ENCODE measurements around the gene EHBP1L1. TPM values are rescaled to one million over a fixed set of nuclear protein-coding genes. Genes with fewer than 3 reads are reported as not detected.

Gene EHBP1L1
- total and polyA plus RNA-seq, 5 experiments from 2014 or later = 10.8 to 108 (median 19.8) TPM

DNA sequence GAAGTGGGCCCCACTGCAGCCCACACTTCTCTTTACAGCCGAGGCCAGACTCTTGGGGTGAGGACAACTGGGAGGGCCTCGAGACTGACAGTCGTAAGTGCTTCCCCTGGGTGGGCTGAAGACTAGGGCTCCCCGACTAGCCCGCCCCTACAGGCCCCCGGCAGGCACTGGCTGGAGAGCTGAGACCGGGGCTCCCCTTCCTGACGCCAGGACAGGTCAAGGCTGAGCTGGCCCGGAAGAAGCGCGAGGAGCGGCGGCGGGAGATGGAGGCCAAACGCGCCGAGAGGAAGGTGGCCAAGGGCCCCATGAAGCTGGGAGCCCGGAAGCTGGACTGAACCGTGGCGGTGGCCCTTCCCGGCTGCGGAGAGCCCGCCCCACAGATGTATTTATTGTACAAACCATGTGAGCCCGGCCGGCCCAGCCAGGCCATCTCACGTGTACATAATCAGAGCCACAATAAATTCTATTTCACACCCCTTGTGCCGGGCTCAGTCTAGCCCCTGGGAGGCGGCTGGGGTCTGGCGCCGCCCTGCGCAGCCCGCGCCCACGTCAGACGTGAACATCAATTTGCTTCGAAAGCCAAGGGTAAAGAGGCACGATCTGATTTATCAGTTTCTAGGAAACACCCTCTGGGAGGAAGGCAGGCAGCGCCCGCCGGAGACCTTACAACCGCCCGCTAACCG is 37.5 kb upstream of the EHBP1L1 start:
- Mint-ChIP-seq H3K36me3 (peaks cover 0 to 23% (median 0%) of the 10 kb centered on the region in 3 donors), H3K27me3 (no peaks in the 10 kb centered on the region), H3K9me3 (no peaks in the 10 kb centered on the region), H3K27ac (peak overlapping the region in 2 of 10 donors; percentile 28 to 75), H3K4me1 (peaks cover 14 to 27% (median 21%) of the 10 kb centered on the region in 4 donors), H3K4me3 (peak overlapping the region in 7 of 10 donors; percentile 4 to 51 (median 32))
- no peak for DNase-seq
- no peak for ATAC-seq
- POLR2A ChIA-PET = interaction anchor here (0.6 to 12.3 kb wide), 11 partner anchors 9 to 333 kb away, joined by 3 to 149 read pairs (median 9); partner anchors contain the start of genes KCNK7, MALAT1, MAP3K11 and PCNX3

DNA sequence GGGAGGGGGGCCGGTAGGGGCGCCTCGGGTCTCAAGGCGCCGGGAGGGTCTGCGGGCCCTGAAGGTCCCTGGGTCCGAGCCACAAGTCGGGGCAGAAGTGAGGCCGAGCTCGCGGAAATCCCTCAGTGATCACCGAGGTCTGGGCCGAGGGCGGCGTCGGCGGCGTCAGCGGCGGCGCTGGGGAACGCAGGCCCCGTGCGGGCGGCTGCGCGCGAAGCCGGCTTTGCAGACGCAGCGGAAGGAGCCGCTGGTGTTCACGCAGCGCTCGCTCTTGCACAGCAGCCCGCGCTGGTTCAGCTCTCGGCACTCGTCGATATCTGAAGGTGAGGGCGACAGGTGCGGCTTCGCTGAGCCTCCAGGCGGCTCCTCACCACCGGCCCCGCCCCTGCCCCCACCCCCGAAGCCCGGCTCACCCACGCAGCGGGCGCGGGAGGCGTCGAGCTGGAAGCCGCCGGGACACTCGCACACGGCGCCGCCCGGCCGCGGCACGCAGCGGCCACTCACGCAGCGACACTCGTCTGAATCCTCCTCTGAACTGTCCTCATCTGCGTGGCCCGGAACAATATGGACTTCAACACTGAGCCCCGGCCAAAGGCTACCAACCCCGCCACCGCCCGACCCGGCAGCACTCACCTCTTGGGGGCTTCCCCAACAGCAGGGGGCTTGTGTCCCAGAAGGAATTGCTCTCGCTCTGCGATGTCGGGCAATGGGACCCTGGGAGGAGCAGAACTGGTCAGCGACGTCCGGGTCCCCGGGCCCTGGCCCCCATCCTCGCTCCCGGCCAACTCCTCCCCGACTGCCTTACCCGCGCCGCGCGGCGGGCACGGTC is 36.7 kb upstream of the EHBP1L1 start:
- POLR2A ChIA-PET = interaction anchor here (0.5 to 12.3 kb wide), 20 partner anchors 8 to 428 kb away, joined by 3 to 260 read pairs (median 7); partner anchors contain the start of genes EHBP1L1, FAM89B, KCNK7 and LTBP3
- Mint-ChIP-seq H3K4me3 (peak overlapping the region in 3 of 10 donors; percentile 10 to 79 (median 28)), H3K27ac (peak overlapping the region in 2 of 10 donors; percentile 18 to 59), H3K9me3 (no peaks in the 10 kb centered on the region), H3K4me1 (peaks cover 15 to 31% (median 22%) of the 10 kb centered on the region in 4 donors), H3K36me3 (peaks cover 0 to 23% (median 0%) of the 10 kb centered on the region in 3 donors), H3K27me3 (no peaks in the 10 kb centered on the region)
- ATAC-seq (no peak), DNase-seq (no peak)

DNA sequence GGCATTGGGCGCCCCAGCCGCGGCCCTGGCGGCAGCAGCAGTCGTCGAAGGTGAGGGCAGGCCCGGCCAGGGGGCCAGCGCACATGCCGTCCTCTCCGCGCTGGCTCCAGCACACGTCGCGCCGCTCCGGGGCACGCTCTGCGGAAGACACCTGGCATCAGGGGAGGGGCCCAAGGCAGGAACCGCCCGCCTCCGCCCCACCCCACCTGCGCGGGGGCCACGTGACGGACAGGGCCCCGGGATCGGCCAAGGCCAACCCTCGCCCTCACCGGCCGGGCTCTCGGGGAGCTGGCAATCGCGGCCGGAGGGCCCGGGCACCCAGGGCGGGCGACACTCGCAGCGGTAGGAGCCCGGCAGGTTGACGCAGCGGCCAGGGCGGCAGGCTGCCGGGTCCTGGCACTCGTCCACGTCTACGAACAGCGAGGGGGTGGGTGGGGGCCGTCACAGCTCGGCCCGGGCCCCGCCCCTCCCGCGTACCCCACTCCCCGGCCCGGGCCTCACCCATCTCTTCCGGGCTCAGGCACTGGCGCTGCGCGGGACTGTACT is 36.0 kb upstream of the EHBP1L1 start:
- peak in 1 of 10 donors; percentile 82 for DNase-seq
- peak; percentile 74 to 77 for ATAC-seq
- H3K4me3 Mint-ChIP-seq = peak overlapping the region; percentile 77 to 90 (median 85)
- peaks cover 13 to 34% (median 25%) of the 10 kb centered on the region in 4 donors for H3K4me1 Mint-ChIP-seq
- peak overlapping the region in 8 of 10 donors; percentile 65 to 96 (median 88) for H3K27ac Mint-ChIP-seq
- POLR2A ChIA-PET = interaction anchor here (0.5 to 12.3 kb wide), 23 partner anchors 9 to 499 kb away, joined by 3 to 260 read pairs (median 5); partner anchors contain the start of genes BANF1, EHBP1L1, FAM89B and KCNK7
- no peaks in the 10 kb centered on the region for H3K9me3 Mint-ChIP-seq
- peaks cover 0 to 19% (median 0%) of the 10 kb centered on the region in 3 donors for H3K36me3 Mint-ChIP-seq
- H3K27me3 Mint-ChIP-seq = no peaks in the 10 kb centered on the region

DNA sequence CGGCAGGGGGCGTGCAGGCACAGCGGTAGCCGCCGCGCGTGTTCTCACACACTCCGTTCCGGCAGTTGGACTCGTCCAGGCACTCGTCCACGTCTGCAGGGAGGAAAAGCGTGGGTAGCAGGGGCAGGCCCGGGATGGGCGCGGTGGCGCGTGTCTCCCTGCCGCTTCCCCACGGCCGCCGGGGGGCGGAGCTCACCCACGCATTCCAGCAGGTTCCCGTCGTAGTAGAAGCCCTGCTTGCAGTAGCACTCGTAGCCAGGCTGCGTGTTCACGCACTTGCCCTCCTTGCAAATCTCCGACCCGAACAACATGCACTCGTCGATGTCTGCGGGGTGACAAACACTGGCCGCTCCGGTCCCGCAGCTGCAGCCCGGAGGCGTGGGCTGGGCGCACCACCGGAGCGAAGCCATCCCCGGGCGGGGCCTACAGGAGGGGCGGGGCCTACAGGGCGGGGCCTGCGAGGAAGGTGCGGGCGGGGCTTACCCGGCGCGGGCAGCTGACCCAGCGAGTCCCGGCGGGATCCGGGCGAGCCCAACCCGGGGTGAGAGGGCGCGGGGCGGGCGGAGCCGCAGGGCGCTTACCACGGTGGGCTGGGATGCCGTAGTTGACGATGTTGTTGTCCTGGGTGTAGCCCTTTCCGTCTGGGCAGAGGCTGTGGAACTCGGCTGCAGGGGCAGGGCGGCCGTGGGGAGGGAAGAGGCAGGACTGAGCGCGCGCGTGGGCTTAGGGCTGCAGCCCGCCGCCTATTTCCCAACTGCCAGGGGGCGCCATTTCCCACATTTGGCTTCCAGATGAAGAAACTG is 35.4 kb upstream of the EHBP1L1 start:
- peak; percentile 79 to 99 (median 86) for DNase-seq
- Mint-ChIP-seq H3K4me3 (peak overlapping the region; percentile 77 to 90 (median 85)), H3K4me1 (peaks cover 15 to 41% (median 31%) of the 10 kb centered on the region in 4 donors), H3K9me3 (no peaks in the 10 kb centered on the region), H3K27me3 (no peaks in the 10 kb centered on the region), H3K27ac (peak overlapping the region; percentile 80 to 96 (median 86)), H3K36me3 (peaks cover 0 to 24% (median 0%) of the 10 kb centered on the region in 3 donors)
- POLR2A ChIA-PET = interaction anchor here (0.5 to 12.3 kb wide), 27 partner anchors 8 to 500 kb away, joined by 3 to 260 read pairs (median 5); partner anchors contain the start of genes BANF1, EHBP1L1, FAM89B and KCNK7
- ATAC-seq = peak; percentile 77 to 84

DNA sequence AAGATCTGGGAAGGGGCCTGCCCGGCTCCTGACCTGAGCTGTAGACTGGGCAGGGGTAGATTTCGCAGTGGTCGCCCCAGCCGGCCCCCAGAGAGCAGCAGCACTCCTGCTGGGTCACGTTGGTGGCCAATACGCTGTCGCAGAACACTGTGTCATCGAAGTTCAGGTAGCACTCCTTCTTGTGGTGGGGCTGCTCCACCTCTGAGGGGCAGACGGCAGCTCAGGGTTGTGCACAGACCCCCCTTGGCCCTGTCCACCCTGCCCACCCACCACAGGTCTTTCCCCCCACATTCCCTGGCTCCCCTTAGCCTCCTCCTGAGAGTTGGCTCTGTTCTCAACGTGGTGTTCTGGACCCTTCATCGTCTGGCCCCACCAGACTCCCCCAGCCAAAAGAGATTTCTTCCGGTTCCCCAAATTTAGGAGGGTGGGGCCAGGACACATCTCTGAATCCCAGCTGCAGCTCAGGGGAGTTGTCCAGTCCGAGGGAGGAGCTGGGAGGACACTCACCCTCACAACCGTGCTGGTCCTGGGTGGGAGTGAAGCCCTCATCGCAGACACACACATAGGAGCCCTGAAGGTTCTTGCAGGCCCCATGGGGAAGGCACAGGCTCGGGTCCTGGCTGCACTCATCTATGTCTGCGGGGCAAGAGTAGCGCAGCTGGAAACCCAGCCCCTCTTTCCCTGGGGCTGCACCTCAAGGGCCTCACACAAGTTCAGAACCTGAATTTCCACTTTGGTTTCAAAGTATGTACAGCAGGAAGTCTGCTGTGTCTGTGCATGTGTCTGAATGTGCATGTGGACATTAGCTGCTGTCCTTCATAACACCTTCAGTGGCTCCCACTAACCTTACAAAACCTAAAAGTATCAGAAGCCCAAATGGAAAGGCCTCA is 34.5 kb upstream of the EHBP1L1 start:
- Mint-ChIP-seq H3K4me1 (peaks cover 20 to 46% (median 39%) of the 10 kb centered on the region in 4 donors), H3K4me3 (peak overlapping the region; percentile 77 to 90 (median 85)), H3K36me3 (peaks cover 0 to 21% (median 0%) of the 10 kb centered on the region in 3 donors), H3K27me3 (no peaks in the 10 kb centered on the region), H3K9me3 (no peaks in the 10 kb centered on the region), H3K27ac (peak overlapping the region; percentile 34 to 96 (median 87))
- DNase-seq = no peak
- ATAC-seq = peak in 1 of 2 donors; percentile 1
- POLR2A ChIA-PET = interaction anchor here (0.5 to 12.3 kb wide), 18 partner anchors 11 to 501 kb away, joined by 3 to 260 read pairs (median 18); partner anchors contain the start of genes BANF1, EHBP1L1, FAM89B and KCNK7

DNA sequence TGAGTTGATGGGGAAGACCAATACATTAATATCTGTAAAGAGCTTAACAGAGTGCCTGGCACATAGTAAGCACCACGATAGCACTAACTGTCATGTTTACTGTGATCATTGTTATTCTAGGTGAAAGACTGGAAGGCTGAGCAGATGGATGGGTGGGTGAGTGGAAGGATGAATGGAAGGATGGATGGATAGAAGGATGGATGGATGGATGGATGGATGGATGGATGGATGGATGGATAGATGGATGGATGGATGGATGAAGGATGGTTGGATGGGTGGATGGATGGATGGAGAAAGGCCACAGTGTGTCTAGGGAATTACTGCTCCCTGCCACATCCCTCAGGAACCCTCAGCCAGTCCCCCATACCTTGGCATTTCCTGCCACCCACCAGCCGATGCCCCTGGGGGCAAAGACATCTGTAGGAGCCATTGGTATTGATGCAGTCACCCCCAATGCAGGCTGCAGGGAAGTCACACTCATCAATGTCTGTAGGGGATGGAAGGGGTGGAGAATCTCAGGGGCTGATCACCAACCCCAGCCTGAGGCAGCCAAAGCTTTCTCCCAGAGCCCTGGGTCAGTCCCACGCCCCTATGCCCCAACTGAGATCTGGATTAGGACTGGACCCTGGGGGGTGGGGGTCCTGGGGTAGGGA is 33.0 kb upstream of the EHBP1L1 start:
- peak overlapping the region in 1 of 10 donors; percentile 2 for H3K4me3 Mint-ChIP-seq
- H3K36me3 Mint-ChIP-seq = peaks cover 0 to 24% (median 0%) of the 10 kb centered on the region in 3 donors
- peak overlapping the region in 9 of 10 donors; percentile 7 to 81 (median 34) for H3K27ac Mint-ChIP-seq
- no peak for DNase-seq
- POLR2A ChIA-PET = interaction anchor here (0.7 to 12.3 kb wide), 8 partner anchors 11 to 1564 kb away, joined by 3 to 260 read pairs (median 52); partner anchors contain the start of genes EHBP1L1, FAM89B, KCNK7 and LTBP3
- no peak for ATAC-seq
- peaks cover 22 to 61% (median 48%) of the 10 kb centered on the region in 4 donors for H3K4me1 Mint-ChIP-seq
- no peaks in the 10 kb centered on the region for H3K27me3 Mint-ChIP-seq
- H3K9me3 Mint-ChIP-seq = no peaks in the 10 kb centered on the region

DNA sequence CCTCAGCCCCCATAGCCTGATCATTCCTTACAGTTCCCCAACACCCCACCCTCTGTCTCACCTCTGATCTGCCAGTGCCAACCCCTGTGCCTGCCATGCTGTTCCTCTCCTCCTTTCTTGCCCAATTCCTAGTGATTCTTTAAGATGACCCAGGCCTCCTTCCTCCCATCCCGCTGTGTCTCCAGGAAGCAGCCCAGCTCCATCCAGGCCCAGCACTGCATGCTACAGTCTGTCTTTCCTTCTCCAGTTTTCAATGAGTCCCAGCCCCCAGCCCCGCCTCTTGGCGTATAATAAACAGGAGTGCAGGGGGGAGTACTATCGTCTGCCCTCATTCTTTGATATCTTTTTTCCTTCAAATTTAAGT is 30.0 kb upstream of the EHBP1L1 start:
- no peak for ATAC-seq
- peaks cover 0 to 49% (median 4%) of the 10 kb centered on the region in 3 donors for H3K36me3 Mint-ChIP-seq

DNA sequence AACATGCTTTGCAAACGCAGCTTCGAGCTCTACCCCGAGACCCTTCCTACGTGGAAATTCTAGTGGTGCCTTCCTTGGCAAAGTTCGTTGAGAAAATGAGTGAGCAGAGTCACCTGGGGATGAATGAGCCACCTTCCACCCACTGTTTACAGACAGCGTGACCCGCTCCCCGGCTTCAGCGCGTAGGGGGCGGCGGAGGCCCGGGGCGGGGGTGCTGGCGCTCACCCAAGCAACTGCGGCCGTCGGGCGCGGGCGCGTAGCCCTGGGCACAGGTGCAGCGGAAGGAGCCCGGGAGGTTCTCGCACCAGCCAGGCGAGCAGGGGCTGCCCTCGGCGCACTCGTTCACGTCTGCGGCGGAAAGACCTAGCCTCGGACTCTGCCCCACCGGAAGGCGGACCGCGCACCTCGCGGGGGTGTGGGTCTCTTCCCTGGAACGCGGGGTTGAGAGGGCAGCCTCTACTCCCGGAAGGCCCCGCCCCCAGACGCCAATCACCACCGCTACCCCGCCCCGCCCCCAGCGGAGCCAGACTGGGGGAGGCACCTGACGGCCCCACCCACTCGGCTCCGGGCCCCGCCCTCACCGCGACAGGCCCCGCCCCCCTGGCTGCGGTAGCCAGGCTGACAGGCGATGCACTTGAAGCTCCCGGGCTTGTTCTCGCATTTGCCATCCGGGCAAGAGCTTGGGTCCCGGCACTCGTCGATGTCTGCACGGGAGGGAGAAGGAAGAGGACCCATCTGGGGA is 29.5 kb upstream of the EHBP1L1 start:
- POLR2A ChIA-PET = interaction anchor here (0.6 to 12.3 kb wide), 21 partner anchors 8 to 1864 kb away, joined by 3 to 260 read pairs (median 5); partner anchors contain the start of genes EHBP1L1, FAM89B, LTBP3 and MALAT1
- Mint-ChIP-seq H3K27ac (peak overlapping the region; percentile 53 to 99 (median 96)), H3K4me3 (peak overlapping the region; percentile 77 to 89 (median 83)), H3K27me3 (no peaks in the 10 kb centered on the region), H3K36me3 (peaks cover 0 to 55% (median 7%) of the 10 kb centered on the region in 3 donors), H3K4me1 (peaks cover 32 to 75% (median 64%) of the 10 kb centered on the region in 4 donors), H3K9me3 (no peaks in the 10 kb centered on the region)
- DNase-seq = peak; percentile 95 to 100 (median 98)
- peak; percentile 82 for ATAC-seq

More for the DNA sequence above, 30.0 kb upstream of the EHBP1L1 start:
- peak overlapping the region; percentile 43 to 89 (median 78) for H3K4me3 Mint-ChIP-seq
- H3K9me3 Mint-ChIP-seq = no peaks in the 10 kb centered on the region
- H3K27ac Mint-ChIP-seq = peak overlapping the region; percentile 53 to 99 (median 96)
- no peak for DNase-seq
- H3K27me3 Mint-ChIP-seq = no peaks in the 10 kb centered on the region
- H3K4me1 Mint-ChIP-seq = peaks cover 32 to 76% (median 64%) of the 10 kb centered on the region in 4 donors
- POLR2A ChIA-PET = interaction anchor here (0.9 to 12.3 kb wide), 12 partner anchors 8 to 123 kb away, joined by 3 to 260 read pairs (median 7); partner anchors contain the start of genes EHBP1L1, FAM89B, MALAT1 and MAP3K11

DNA sequence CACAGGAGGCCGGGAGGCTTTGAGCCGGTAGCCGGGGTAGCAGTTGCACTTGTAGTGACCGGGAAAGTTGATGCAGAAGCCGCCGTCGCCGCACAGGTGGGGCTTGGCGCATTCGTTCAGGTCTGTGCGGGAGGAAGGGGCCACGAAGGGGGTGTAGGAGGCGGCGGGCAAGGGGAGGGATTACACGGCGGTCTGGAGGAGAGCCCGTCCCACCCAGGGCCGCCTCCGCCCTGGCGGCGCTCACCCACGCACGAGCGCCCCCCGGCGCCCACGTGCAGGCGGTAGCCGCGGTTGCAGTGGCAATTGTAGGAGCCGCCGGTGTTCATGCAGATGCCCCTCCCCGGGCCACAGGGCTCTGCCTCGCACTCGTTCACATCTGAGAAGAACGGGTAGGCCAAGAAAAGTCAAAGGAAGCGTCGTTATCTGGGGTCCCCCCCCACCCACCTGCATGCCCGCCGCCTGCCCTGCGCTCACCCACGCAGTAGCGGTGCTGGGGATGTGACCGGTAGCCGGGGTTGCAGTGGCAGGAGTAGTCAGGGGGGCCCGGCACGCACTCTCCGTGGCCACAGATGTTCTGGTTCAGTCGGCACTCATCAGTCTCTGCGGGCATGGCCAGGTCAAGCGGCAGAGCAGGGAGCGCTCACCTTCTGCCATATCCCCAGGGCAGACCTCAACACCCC is 28.3 kb upstream of the EHBP1L1 start:
- DNase-seq = peak in 7 of 10 donors; percentile 41 to 75 (median 52)
- H3K4me1 Mint-ChIP-seq = peaks cover 41 to 76% (median 68%) of the 10 kb centered on the region in 4 donors
- peaks cover 0 to 59% (median 13%) of the 10 kb centered on the region in 3 donors for H3K36me3 Mint-ChIP-seq
- H3K9me3 Mint-ChIP-seq = no peaks in the 10 kb centered on the region
- peak in 1 of 2 donors; percentile 6 for ATAC-seq
- peak overlapping the region; percentile 30 to 89 (median 81) for H3K4me3 Mint-ChIP-seq
- POLR2A ChIA-PET = interaction anchor here (0.9 to 12.3 kb wide), 8 partner anchors 7 to 26 kb away, joined by 3 to 260 read pairs (median 5); partner anchors contain the start of genes EHBP1L1, FAM89B, LTBP3 and ZNRD2
- H3K27me3 Mint-ChIP-seq = no peaks in the 10 kb centered on the region
- H3K27ac Mint-ChIP-seq = peak overlapping the region; percentile 80 to 99 (median 92)

Data from naive thymus-derived CD8-positive, alpha-beta T cell (primary cell).